ENCODE measurements around the gene OR6V1.

- no peak for TF ChIP-seq CTCF (IDR thresholded peaks at IDR 0.05)
- no peak for TF ChIP-seq POLR2A (IDR thresholded peaks at IDR 0.05)
Measured at GRCh38 chr7:143041346-143041745, 10.8 kb upstream of the OR6V1 start.
